RWPE1 (cell line): ENCODE results near the gene SETD7.

Experiments used
- CTCF ChIA-PET: fragments of 350-600 bp; sonication (Branson Sonifier 250); formaldehyde crosslinking; extraction: SDS; loops from one replicate; lab custom pipeline; 2021; lab: Yijun Ruan, JAX
- POLR2A ChIA-PET: fragments of 400-600 bp; formaldehyde crosslinking; extraction: SDS; loops from one replicate; lab custom pipeline; 2020; ENCODE audit warnings: antibody characterized with exemption; ENCODE audit not compliant: low non-redundant PET; lab: Yijun Ruan, JAX
- DNase-seq: peaks from one replicate; pipeline ENCODE4 v3.0.0; 2012; ENCODE audit warnings: low spot score
- H3K27ac ChIP-seq: fragments of 450-650 bp; 2 replicates; pipeline ENCODE4 v1.5.1; 2017
- CTCF ChIP-seq: fragments of 450-650 bp; conservative IDR thresholded peaks from 2 replicates; pipeline ENCODE4 v1.5.1; 2017; ENCODE audit warnings: low read depth, mild to moderate bottlenecking

The SETD7 gene

GRCh38 chr4:139525414-139525813 lies 30.6 kb downstream of the SETD7 start:
- no peak overlapping the region for H3K27ac ChIP-seq
- CTCF ChIA-PET: no interaction called here
- POLR2A ChIA-PET: interaction anchor here (0.6 kb wide), 1 partner anchor 348 kb away, joined by 3 read pairs; no protein-coding TSS in a partner anchor
- no peak for TF ChIP-seq CTCF
- no peak for DNase-seq

DNA sequence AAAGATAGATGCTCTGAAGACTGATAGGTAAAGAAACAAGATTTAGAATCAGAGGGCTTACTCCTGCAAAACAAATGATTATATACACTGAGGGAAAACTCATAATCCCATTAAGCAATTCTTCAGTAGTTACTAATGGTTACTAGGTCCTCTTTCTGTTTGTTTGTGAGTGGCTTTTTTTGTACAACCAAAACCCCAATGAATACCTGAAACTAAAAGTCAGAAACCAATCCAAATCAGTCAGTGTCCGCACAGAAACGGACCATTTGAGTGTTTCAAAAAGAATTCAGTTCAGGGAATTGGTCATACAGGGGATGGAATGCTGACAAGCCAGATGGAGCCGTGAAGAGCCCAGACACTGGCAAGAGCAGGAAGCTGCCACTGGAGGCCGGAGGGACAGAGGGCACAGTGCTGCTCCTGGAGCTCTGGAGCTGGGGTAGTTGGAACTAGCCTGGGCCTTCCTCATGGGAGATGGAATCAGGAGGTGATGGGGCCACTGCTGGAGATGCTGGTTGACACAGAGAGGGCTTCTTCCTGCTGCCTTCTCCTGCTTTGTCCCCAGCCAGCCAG lies 31.9 kb downstream of the SETD7 start:
- no peak for TF ChIP-seq CTCF
- no peak overlapping the region for H3K27ac ChIP-seq
- DNase-seq: no peak
- ChIA-PET POLR2A (no interaction called here), CTCF (no interaction called here)

DNA sequence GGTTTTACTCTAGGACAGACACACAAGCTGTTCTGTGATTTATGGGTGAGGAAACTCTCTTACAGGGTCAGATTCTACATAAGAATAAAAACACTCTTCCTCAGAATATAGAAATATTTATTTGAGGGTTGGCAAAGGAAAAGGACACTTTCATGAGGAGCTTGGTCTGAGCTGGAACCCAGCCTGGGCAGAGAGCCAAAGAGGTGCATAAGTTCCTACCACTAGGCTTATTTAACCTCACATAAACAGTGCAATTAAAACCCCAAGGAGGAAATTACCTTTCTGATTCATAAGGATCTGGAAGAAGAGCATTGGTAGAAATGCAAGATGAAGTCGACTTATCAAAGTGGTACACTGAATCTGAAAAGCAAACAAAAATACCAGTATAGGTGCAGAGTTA lies 32.9 kb downstream of the SETD7 start:
- ChIA-PET POLR2A (no interaction called here), CTCF (no interaction called here)
- DNase-seq: no peak
- TF ChIP-seq CTCF: no peak
- no peak overlapping the region for H3K27ac ChIP-seq

DNA sequence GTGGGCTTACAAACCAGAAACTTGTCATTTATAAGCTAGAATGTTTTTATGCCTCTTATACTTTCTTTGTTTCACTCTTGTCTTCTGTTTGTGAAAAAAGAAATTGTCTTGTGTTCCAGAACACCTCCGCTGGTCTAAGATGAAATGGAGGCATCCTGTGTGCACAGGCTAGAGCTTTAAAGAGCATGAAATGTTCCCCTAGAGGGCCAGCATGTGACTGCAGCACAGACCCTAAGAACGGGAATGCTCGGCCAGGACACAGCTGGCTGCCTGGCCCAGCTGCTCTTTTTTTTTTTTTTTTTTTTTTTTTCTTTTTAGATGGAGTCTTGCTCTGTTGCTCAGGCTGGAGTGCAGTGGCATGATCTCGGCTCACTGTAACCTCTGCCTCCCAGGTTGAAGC lies 33.6 kb downstream of the SETD7 start:
- ChIA-PET CTCF (no interaction called here), POLR2A (no interaction called here)
- TF ChIP-seq CTCF: no peak
- no peak for DNase-seq
- H3K27ac ChIP-seq: no peak overlapping the region

- no peak overlapping the region for H3K27ac ChIP-seq
- ChIA-PET POLR2A (no interaction called here), CTCF (interaction anchor here (0.6 kb wide), 1 partner anchor 339 kb away, joined by 3 read pairs; no protein-coding TSS in a partner anchor)
- DNase-seq: no peak
- TF ChIP-seq CTCF: no peak
These were observed 34.1 kb downstream of the SETD7 start for GRCh38 chr4:139521754-139522401.

- ChIA-PET CTCF (no interaction called here), POLR2A (no interaction called here)
- no peak for TF ChIP-seq CTCF
These were observed 40.5 kb downstream of the SETD7 start for GRCh38 chr4:139515531-139515958.

More at GRCh38 chr4:139515531-139515958, 40.5 kb downstream of the SETD7 start:
- DNase-seq: no peak
- H3K27ac ChIP-seq: no peak overlapping the region
